ENCODE results near the gene PPIP5K2. TPM values are rescaled to one million over a fixed set of nuclear protein-coding genes. Genes with fewer than 3 reads are reported as not detected.
"Not testable (repeated sequence)": the region's sequence is repeated elsewhere in the genome, so short reads cannot be mapped to it uniquely, and the experiment has no call there.

PPIP5K2 gene
- total RNA-seq, 1 donor from 2014 or later, result 57.8 TPM

GRCh38 chr5:103139264-103139865 is 19.3 kb downstream of the PPIP5K2 start:
- Mint-ChIP-seq H3K27me3 (ENCODE audit: low read depth) (no peaks in the 10 kb centered on the region), H3K27ac (ENCODE audit: unreplicated experiment) (no peak overlapping the region), H3K36me3 (ENCODE audit: low read depth) (peaks cover 15% of the 10 kb centered on the region), H3K9me3 (ENCODE audit: low read depth) (no peaks in the 10 kb centered on the region), H3K4me3 (ENCODE audit: unreplicated experiment) (no peak overlapping the region), H3K4me1 (ENCODE audit: low read depth) (peaks cover 4% of the 10 kb centered on the region)
- TF ChIP-seq CTCF (IDR thresholded peaks at IDR 0.05), result peak; percentile 99
- DNase-seq (ENCODE audit: low spot score), result no peak

DNA sequence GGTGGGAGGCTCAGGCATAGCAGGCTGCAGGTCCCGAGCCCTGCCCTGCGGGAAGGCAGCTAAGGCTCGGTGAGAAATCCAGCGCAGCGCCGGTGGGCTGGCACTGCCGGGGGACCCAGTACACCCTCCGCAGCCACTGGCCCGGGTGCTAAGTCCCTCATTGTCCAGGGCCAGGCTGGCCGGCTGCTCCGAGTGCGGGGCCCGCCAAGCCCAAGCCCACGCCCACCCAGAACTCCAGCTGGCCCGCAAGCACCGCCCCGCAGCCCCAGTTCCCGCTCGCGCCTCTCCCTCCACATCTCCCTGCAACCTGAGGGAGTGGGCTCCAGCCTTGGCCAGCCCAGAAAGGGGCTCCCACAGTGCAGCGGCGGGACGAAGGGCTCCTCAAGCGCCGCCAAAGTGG is 22.0 kb downstream of the PPIP5K2 start:
- H3K27ac Mint-ChIP-seq (ENCODE audit: unreplicated experiment), result not testable (repeated sequence)

DNA sequence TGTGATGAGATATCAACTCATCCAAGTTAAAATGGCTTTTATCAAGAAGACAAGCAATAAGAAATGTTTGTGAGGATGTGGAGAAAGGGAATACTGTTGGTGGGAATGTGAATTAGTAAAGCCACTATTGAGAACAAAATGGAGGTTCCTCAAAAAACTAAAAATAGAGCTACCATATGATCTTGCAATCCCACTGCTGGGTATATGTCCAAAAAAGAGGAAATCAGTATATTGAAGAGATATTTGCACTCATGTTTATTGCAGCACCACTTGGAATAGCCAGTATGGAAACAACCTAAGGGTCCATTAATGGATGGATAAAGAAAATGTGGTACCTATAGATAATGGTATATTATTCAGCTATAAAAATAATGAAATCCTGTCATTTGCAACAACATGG is 25.1 kb downstream of the PPIP5K2 start:
- Mint-ChIP-seq H3K27ac (ENCODE audit: unreplicated experiment) (no peak overlapping the region), H3K4me1 (ENCODE audit: low read depth) (no peaks in the 10 kb centered on the region), H3K36me3 (ENCODE audit: low read depth) (peaks cover 13% of the 10 kb centered on the region), H3K27me3 (ENCODE audit: low read depth) (no peaks in the 10 kb centered on the region), H3K4me3 (ENCODE audit: unreplicated experiment) (no peak overlapping the region), H3K9me3 (ENCODE audit: low read depth) (no peaks in the 10 kb centered on the region)
- no peak for TF ChIP-seq CTCF (IDR thresholded peaks at IDR 0.05)
- DNase-seq (ENCODE audit: low spot score), result no peak

More for the DNA sequence above, 22.0 kb downstream of the PPIP5K2 start:
- H3K27me3 Mint-ChIP-seq (ENCODE audit: low read depth); H3K9me3 Mint-ChIP-seq (ENCODE audit: low read depth); DNase-seq (ENCODE audit: low spot score); H3K4me3 Mint-ChIP-seq (ENCODE audit: unreplicated experiment); H3K4me1 Mint-ChIP-seq (ENCODE audit: low read depth): not testable (repeated sequence)
- H3K36me3 Mint-ChIP-seq (ENCODE audit: low read depth), result peaks cover 15% of the 10 kb centered on the region

DNA sequence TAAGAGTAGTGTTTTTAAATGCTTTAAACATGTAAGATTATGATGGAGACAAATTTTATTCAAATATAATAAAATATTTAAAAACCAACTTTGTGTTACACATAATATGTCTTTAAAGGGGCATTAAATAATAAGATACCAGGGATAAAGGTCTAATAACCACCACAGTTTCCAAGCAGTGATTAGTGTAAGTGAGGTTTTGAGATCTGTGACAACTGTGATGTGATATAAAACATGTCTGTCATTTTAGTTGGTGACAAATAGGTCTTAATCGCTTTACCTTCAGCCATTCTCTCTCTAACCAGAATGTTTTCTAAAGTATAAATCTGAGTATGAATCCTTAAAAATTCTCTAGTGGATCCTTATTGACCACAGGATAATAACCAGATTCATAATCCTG is 28.1 kb downstream of the PPIP5K2 start:
- H3K27me3 Mint-ChIP-seq (ENCODE audit: low read depth), result no peaks in the 10 kb centered on the region
- no peaks in the 10 kb centered on the region for H3K4me1 Mint-ChIP-seq (ENCODE audit: low read depth)
- no peak for TF ChIP-seq CTCF (IDR thresholded peaks at IDR 0.05)
- H3K9me3 Mint-ChIP-seq (ENCODE audit: low read depth), result no peaks in the 10 kb centered on the region
- peaks cover 5% of the 10 kb centered on the region for H3K36me3 Mint-ChIP-seq (ENCODE audit: low read depth)
- no peak overlapping the region for H3K27ac Mint-ChIP-seq (ENCODE audit: unreplicated experiment)
- H3K4me3 Mint-ChIP-seq (ENCODE audit: unreplicated experiment), result no peak overlapping the region
- no peak for DNase-seq (ENCODE audit: low spot score)

- Mint-ChIP-seq H3K27me3 (ENCODE audit: low read depth) (no peaks in the 10 kb centered on the region), H3K9me3 (ENCODE audit: low read depth) (no peaks in the 10 kb centered on the region), H3K27ac (ENCODE audit: unreplicated experiment) (no peak overlapping the region), H3K4me1 (ENCODE audit: low read depth) (no peaks in the 10 kb centered on the region), H3K36me3 (ENCODE audit: low read depth) (peaks cover 7% of the 10 kb centered on the region), H3K4me3 (ENCODE audit: unreplicated experiment) (no peak overlapping the region)
- DNase-seq (ENCODE audit: low spot score), result no peak
- no peak for TF ChIP-seq CTCF (IDR thresholded peaks at IDR 0.05)
Measured at GRCh38 chr5:103151156-103151555, 31.1 kb downstream of the PPIP5K2 start.

DNA sequence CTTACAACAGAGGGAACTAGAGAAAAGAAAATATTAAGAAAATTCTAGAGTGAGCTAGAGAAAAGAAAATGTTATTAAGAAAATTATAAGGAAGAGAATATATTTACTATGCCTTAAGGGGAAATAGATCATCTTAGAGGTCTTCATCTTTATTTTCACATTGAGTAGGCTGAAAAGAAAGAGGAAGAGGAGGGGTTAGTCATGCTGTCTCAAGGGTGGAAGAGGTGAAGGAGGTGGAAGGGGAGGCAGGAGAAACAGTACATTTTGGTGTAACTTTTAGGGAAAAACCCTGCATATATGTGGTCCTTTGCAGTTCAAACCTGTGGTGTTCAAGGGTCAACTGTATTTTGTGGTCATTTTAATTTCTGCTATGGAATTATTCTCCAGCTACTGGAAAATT is 46.6 kb downstream of the PPIP5K2 start:
- Mint-ChIP-seq H3K36me3 (ENCODE audit: low read depth) (peaks cover 16% of the 10 kb centered on the region), H3K4me1 (ENCODE audit: low read depth) (no peaks in the 10 kb centered on the region), H3K27ac (ENCODE audit: unreplicated experiment) (no peak overlapping the region), H3K27me3 (ENCODE audit: low read depth) (no peaks in the 10 kb centered on the region), H3K4me3 (ENCODE audit: unreplicated experiment) (no peak overlapping the region), H3K9me3 (ENCODE audit: low read depth) (no peaks in the 10 kb centered on the region)
- TF ChIP-seq CTCF (IDR thresholded peaks at IDR 0.05), result no peak
- DNase-seq (ENCODE audit: low spot score), result no peak

Data from chondrocyte (in vitro differentiated cells).